ENCODE results near the gene IPO11. TPM values are rescaled to one million over a fixed set of nuclear protein-coding genes. Genes with fewer than 3 reads are reported as not detected.

IPO11 gene
- total RNA-seq, 1 donor from 2014 or later, result 49.9 TPM

DNA sequence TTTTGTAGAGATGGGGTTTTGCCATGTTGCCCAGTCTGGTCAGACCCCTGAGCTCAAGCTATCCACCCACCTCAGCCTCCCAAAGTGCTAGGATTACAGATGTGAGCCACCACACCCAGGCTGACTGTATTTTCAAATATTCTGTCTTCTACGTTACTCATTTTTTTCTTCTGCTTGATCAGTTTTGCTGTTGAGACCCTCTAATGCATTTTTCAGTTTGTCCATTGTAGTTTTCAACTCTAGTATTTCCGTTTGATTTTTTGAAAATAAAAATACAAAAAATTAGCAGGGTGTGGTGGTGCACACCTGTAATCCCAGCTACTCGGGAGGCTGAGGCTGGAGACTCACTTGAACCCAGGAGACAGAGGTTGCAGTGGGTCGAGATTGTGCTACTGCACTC lies 155.6 kb downstream of the IPO11 start:
- no peak for DNase-seq (ENCODE audit: low spot score)
- no peak overlapping the region for H3K4me3 Mint-ChIP-seq (ENCODE audit: low read depth)
- H3K36me3 Mint-ChIP-seq (ENCODE audit: low read depth), result peaks cover 58% of the 10 kb centered on the region
- H3K4me1 Mint-ChIP-seq (ENCODE audit: low read depth), result peaks cover 12% of the 10 kb centered on the region
- intact Hi-C loops (cut with micrococcal nuclease), result no loop called here
- no peak overlapping the region for H3K27ac Mint-ChIP-seq
- H3K27me3 Mint-ChIP-seq (ENCODE audit: low read depth), result no peaks in the 10 kb centered on the region
- H3K9me3 Mint-ChIP-seq, result peaks cover 35% of the 10 kb centered on the region

DNA sequence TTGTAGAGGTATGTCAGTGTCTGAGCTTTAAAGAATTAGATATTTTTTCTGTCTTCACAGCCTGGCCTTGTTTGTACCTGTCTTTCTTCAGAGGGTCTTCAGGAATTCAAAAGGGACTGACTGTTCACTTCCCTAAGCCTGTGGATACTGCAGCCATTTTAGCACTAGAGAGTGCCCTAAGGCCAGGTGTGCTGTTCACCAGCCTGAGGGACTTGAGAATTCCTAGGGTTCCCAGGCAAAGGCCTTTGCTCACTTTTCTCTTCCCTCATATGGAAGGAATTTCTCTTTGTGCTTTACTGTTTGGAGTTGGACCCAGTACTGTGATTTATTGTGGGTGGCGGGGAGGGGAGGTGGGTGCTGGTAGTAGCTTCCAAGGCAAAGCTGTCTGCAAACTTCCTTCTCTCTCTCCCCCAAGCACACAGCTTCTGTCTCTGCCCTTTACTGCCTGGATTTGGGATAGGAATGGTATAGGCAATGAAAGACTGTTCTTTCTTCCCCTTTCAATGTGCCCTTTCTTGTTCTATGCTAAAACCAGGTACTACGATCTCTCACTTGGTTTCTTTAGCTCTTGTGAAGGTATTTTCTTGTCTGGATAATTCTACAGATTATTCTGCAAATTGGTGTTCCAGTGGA lies 156.4 kb downstream of the IPO11 start:
- H3K4me3 Mint-ChIP-seq (ENCODE audit: low read depth), result no peak overlapping the region
- intact Hi-C loops (cut with micrococcal nuclease), result no loop called here
- H3K4me1 Mint-ChIP-seq (ENCODE audit: low read depth), result peaks cover 12% of the 10 kb centered on the region
- no peaks in the 10 kb centered on the region for H3K27me3 Mint-ChIP-seq (ENCODE audit: low read depth)
- peak overlapping the region; percentile 51 for H3K27ac Mint-ChIP-seq
- H3K9me3 Mint-ChIP-seq, result peaks cover 35% of the 10 kb centered on the region
- peaks cover 58% of the 10 kb centered on the region for H3K36me3 Mint-ChIP-seq (ENCODE audit: low read depth)
- DNase-seq (ENCODE audit: low spot score), result no peak

DNA sequence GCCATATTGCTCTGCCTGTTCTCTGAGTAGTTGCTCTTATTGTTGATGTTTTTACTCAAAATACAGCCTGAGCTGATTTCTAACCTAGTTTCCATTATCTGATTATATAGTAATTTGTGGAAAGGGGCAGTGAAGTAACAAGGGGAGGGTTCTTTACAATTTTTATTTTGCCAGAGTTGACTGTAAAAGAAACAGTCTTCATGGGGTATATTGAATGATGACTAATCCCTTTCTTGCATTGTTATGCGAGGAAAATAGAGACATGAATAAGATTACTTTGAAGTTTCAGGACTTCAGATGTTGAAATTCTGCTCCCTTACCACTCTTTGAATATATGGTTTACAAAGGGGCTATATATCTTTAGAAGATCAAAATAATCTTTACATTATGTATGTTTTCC lies 156.9 kb downstream of the IPO11 start:
- Mint-ChIP-seq H3K27ac (peak overlapping the region; percentile 51), H3K27me3 (ENCODE audit: low read depth) (no peaks in the 10 kb centered on the region), H3K4me1 (ENCODE audit: low read depth) (peaks cover 18% of the 10 kb centered on the region)

DNA sequence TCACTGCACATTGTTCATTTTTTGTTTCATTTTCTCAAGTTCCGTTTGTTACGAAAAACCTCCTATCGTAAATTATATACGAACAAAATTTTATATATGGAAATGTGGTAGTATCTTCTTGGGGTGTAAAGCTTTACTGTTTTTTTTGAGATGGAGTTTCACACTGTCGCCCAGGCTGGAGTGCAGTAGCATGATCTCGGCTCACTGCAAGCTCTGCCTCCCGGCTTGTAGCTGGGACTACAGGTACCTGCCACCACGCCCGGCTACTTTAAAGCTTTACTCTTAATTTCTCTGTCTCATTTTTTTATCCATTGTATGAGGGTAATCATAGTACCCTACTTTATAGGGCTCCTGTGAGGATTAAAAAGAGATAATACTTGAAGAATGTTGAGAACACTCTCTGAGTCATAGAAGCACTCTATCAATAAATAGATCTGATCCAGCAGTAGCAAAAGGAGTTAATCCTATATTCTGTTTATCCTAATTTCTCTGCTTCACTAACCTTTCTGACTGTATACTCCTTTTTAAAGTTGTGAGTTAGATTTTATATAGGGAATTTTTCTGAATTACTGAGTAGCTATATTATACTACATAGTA lies 160.5 kb downstream of the IPO11 start:
- Mint-ChIP-seq H3K4me3 (ENCODE audit: low read depth) (no peak overlapping the region), H3K27me3 (ENCODE audit: low read depth) (no peaks in the 10 kb centered on the region), H3K9me3 (peaks cover 12% of the 10 kb centered on the region), H3K27ac (no peak overlapping the region), H3K4me1 (ENCODE audit: low read depth) (peaks cover 39% of the 10 kb centered on the region), H3K36me3 (ENCODE audit: low read depth) (peaks cover 38% of the 10 kb centered on the region)
- intact Hi-C loops (cut with micrococcal nuclease), result loop anchor here (10.0 kb wide), 1 partner anchor 88 kb away; no protein-coding TSS in a partner anchor
- DNase-seq (ENCODE audit: low spot score), result no peak

More for the DNA sequence above, 156.9 kb downstream of the IPO11 start:
- no peak for DNase-seq (ENCODE audit: low spot score)
- no peak overlapping the region for H3K4me3 Mint-ChIP-seq (ENCODE audit: low read depth)
- peaks cover 55% of the 10 kb centered on the region for H3K36me3 Mint-ChIP-seq (ENCODE audit: low read depth)
- peaks cover 35% of the 10 kb centered on the region for H3K9me3 Mint-ChIP-seq
- intact Hi-C loops (cut with micrococcal nuclease), result no loop called here

DNA sequence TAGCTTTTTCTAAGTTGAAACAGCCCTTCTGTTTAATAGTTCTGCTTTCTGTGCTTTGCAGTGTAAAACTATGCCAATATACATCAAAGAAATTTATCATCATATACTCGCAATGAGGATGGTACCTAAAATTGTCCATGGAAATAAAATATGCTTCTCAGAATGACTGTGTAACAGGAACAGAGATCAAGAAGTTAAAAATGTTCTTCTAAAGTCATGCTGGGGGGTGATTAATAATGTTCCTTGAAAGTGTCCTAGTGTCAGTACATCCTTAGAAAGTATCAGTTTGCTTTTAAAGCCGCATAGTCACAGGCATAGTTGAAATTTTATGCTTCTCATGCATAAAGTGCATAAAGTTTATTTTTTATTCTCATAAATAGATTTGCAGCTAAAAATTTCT lies 162.0 kb downstream of the IPO11 start:
- Mint-ChIP-seq H3K36me3 (ENCODE audit: low read depth) (peaks cover 26% of the 10 kb centered on the region), H3K27me3 (ENCODE audit: low read depth) (no peaks in the 10 kb centered on the region), H3K4me3 (ENCODE audit: low read depth) (no peak overlapping the region), H3K27ac (no peak overlapping the region), H3K9me3 (no peaks in the 10 kb centered on the region), H3K4me1 (ENCODE audit: low read depth) (peaks cover 38% of the 10 kb centered on the region)
- intact Hi-C loops (cut with micrococcal nuclease), result loop anchor here (10.0 kb wide), 1 partner anchor 90 kb away; no protein-coding TSS in a partner anchor
- no peak for DNase-seq (ENCODE audit: low spot score)

DNA sequence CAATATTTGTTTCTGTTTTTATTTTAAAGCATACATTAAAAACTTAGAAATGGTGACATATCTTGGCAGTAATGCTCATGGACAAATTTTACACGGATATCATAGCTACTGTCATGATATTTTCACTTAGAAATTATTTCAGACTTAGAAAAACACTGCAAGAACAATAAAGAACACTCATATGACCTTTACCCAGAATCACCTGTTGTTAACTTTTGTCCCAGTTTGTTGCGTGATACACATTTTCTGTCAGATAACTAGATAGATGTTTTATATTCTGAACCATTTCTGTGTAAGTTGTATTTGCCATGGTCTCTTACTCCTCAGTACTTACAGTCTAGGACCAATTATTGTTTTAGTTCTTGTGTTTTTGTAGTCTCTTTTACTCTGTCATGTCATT lies 162.5 kb downstream of the IPO11 start:
- H3K27me3 Mint-ChIP-seq (ENCODE audit: low read depth), result no peaks in the 10 kb centered on the region
- H3K4me1 Mint-ChIP-seq (ENCODE audit: low read depth), result peaks cover 38% of the 10 kb centered on the region
- no peak overlapping the region for H3K4me3 Mint-ChIP-seq (ENCODE audit: low read depth)
- H3K9me3 Mint-ChIP-seq, result no peaks in the 10 kb centered on the region
- DNase-seq (ENCODE audit: low spot score), result no peak
- no peak overlapping the region for H3K27ac Mint-ChIP-seq
- H3K36me3 Mint-ChIP-seq (ENCODE audit: low read depth), result peaks cover 26% of the 10 kb centered on the region
- intact Hi-C loops (cut with micrococcal nuclease), result loop anchor here (5.0 to 10.0 kb wide), 2 partner anchors 38 to 90 kb away; no protein-coding TSS in a partner anchor

DNA sequence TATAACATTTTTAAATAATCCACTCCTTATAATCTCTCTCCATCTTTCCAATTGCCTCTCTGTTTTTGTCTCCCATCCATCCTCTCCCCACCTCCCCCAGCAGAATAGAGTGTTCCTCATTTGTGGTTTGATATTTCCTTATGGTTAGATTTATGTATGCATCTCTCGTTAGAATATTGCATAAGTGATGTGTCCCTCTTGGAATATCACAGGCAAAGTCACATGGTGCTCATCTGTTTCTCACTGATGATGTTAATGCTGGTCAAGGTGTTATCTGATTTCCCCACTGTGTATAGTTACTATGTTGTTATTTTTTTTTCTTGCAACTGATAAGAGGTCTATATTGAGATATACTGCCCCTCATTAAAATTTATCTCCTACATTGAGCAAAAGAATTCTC lies 162.9 kb downstream of the IPO11 start:
- H3K36me3 Mint-ChIP-seq (ENCODE audit: low read depth), result peaks cover 25% of the 10 kb centered on the region
- intact Hi-C loops (cut with micrococcal nuclease), result loop anchor here (5.0 to 10.0 kb wide), 2 partner anchors 38 to 91 kb away; no protein-coding TSS in a partner anchor
- H3K4me3 Mint-ChIP-seq (ENCODE audit: low read depth), result no peak overlapping the region
- H3K27me3 Mint-ChIP-seq (ENCODE audit: low read depth), result no peaks in the 10 kb centered on the region
- no peak for DNase-seq (ENCODE audit: low spot score)
- peaks cover 39% of the 10 kb centered on the region for H3K4me1 Mint-ChIP-seq (ENCODE audit: low read depth)
- H3K27ac Mint-ChIP-seq, result no peak overlapping the region
- H3K9me3 Mint-ChIP-seq, result no peaks in the 10 kb centered on the region

DNA sequence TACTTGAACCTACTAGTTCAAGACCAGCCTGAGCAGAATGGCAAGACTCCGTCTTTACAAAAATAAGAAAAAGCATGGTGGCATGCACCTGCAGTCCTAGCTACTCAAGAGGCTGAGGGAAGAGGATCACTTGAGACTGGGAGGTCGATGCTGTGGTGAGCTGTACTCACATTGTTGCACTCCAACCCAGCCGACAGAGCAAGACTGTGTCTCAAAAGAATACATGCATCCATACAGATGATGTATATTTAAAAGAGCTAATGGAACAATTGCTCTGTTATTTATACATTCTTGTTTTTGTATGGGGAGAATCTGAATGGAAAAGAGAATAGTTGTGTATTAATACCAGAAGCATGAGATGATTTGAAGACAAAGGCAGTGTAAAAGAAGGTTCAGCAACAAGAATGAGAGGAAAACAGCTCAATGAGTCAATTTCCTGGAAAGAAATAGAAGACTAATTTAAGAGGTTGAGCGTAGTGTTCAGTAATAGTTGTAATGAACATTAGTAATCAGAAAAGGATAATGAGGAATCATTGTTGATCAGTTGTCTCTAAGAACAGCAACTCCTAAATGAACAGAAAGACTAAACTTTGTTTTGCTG lies 164.1 kb downstream of the IPO11 start:
- Mint-ChIP-seq H3K27ac (peak overlapping the region; percentile 34), H3K4me3 (ENCODE audit: low read depth) (no peak overlapping the region), H3K36me3 (ENCODE audit: low read depth) (peaks cover 30% of the 10 kb centered on the region), H3K27me3 (ENCODE audit: low read depth) (no peaks in the 10 kb centered on the region), H3K9me3 (no peaks in the 10 kb centered on the region), H3K4me1 (ENCODE audit: low read depth) (peaks cover 46% of the 10 kb centered on the region)
- intact Hi-C loops (cut with micrococcal nuclease), result loop anchor here (5.0 to 10.0 kb wide), 2 partner anchors 39 to 92 kb away; no protein-coding TSS in a partner anchor
- no peak for DNase-seq (ENCODE audit: low spot score)

DNA sequence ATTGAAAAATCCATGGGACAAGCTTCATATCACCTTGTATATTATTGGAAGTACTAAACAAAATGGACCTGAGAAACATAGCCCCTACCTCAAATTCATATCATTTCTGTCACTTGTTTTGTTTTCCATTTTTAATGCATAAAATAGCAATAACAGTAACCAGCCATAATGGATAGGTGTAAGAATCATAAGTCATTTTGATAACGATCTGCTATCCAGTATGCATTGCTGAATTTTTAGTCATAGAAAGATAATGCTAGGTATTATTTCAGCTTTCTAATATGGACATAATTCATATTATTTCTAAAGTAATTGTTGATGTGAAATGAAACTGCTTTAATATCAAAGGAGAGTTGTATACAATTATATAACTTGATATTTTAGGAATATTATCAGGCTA lies 164.9 kb downstream of the IPO11 start:
- Mint-ChIP-seq H3K27me3 (ENCODE audit: low read depth) (no peaks in the 10 kb centered on the region), H3K4me1 (ENCODE audit: low read depth) (peaks cover 54% of the 10 kb centered on the region), H3K9me3 (no peaks in the 10 kb centered on the region), H3K36me3 (ENCODE audit: low read depth) (peaks cover 27% of the 10 kb centered on the region), H3K4me3 (ENCODE audit: low read depth) (no peak overlapping the region), H3K27ac (no peak overlapping the region)
- intact Hi-C loops (cut with micrococcal nuclease), result loop anchor here (5.0 to 10.0 kb wide), 2 partner anchors 40 to 93 kb away; no protein-coding TSS in a partner anchor
- no peak for DNase-seq (ENCODE audit: low spot score)

DNA sequence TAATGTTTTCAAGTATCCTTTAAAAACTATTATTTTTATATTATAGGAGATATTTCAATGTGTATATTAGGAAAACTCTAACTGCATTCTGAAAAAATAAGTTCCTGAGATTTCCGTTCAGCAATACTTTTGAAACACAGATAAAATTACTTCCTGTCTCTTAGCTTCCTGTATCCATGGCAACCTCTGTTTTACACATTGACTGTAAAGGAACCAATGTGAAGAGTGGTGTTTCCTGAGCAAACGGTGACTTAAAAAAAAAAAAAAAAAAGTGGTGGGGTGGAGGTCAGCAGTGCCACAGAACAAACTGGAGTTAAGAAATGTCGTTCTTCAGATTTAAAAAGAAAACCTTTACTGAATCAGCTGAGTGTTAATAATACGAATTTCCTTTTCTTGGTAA lies 166.0 kb downstream of the IPO11 start, which contains the start of gene LRRC70:
TSS of gene LRRC70 (plus strand) at position 280 of the 400 bp plus-strand sequence. CDS start 620 bp downstream, outside the sequence.
- no peaks in the 10 kb centered on the region for H3K27me3 Mint-ChIP-seq (ENCODE audit: low read depth)
- H3K9me3 Mint-ChIP-seq, result no peaks in the 10 kb centered on the region
- peak; percentile 24 for DNase-seq (ENCODE audit: low spot score)
- peaks cover 53% of the 10 kb centered on the region for H3K4me1 Mint-ChIP-seq (ENCODE audit: low read depth)
- intact Hi-C loops (cut with micrococcal nuclease), result loop anchor here (5.0 to 10.0 kb wide), 2 partner anchors 41 to 94 kb away; no protein-coding TSS in a partner anchor
- H3K36me3 Mint-ChIP-seq (ENCODE audit: low read depth), result peaks cover 27% of the 10 kb centered on the region
- H3K27ac Mint-ChIP-seq, result peak within 1 kb of the TSS; percentile 77
- peak within 1 kb of the TSS; percentile 19 for H3K4me3 Mint-ChIP-seq (ENCODE audit: low read depth)

DNA sequence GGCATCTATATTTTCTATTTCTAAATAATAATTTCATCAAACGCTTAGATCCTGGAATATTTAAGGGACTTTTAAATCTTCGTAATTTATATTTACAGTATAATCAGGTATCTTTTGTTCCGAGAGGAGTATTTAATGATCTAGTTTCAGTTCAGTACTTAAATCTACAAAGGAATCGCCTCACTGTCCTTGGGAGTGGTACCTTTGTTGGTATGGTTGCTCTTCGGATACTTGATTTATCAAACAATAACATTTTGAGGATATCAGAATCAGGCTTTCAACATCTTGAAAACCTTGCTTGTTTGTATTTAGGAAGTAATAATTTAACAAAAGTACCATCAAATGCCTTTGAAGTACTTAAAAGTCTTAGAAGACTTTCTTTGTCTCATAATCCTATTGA lies 167.2 kb downstream of the IPO11 start:
- H3K27me3 Mint-ChIP-seq (ENCODE audit: low read depth), result no peaks in the 10 kb centered on the region
- H3K9me3 Mint-ChIP-seq, result no peaks in the 10 kb centered on the region
- intact Hi-C loops (cut with micrococcal nuclease), result loop anchor here (5.0 to 10.0 kb wide), 2 partner anchors 42 to 95 kb away; no protein-coding TSS in a partner anchor

DNA sequence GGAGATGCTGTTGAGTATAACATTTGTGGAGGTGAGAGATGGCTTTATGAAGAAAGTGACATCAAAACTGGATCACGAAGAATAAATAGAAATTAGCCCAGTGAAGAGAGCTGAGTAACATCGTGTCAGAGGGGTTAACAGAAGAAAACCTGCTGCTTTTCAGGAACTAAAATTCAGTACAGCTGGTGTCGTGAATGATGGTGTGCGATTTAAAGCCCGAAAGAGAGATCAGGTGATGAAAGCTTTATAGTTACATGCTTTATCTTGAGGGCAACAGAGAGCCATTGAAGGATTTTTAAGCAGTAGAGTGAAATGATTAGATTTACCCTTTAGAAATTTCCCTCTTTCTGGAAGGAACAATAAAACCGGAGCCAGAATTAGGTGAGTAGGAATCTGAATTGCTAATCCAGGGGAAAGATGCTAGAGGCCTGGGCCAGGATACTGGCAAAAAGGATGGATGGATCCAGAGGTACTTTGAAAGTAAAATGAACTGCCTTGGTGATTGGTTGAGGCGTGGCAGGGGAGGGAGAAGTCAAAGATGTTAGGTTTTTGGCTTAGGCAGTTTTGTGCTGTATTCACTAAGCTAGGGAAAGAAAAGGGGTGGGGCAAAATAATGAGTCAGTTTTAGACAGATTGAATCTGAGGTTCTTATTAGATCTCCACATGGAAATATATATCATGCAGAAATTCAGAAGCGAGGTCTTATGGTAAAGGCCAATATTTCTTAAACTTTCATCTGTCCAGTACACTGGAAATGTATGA lies 169.5 kb downstream of the IPO11 start:
- Mint-ChIP-seq H3K4me1 (ENCODE audit: low read depth) (peaks cover 41% of the 10 kb centered on the region), H3K27ac (no peak overlapping the region), H3K4me3 (ENCODE audit: low read depth) (no peak overlapping the region), H3K27me3 (ENCODE audit: low read depth) (no peaks in the 10 kb centered on the region), H3K36me3 (ENCODE audit: low read depth) (peaks cover 19% of the 10 kb centered on the region), H3K9me3 (no peaks in the 10 kb centered on the region)
- DNase-seq (ENCODE audit: low spot score), result no peak
- intact Hi-C loops (cut with micrococcal nuclease), result no loop called here

More for the DNA sequence above, 167.2 kb downstream of the IPO11 start:
- DNase-seq (ENCODE audit: low spot score), result no peak
- peaks cover 27% of the 10 kb centered on the region for H3K36me3 Mint-ChIP-seq (ENCODE audit: low read depth)
- H3K4me1 Mint-ChIP-seq (ENCODE audit: low read depth), result peaks cover 45% of the 10 kb centered on the region
- no peak overlapping the region for H3K4me3 Mint-ChIP-seq (ENCODE audit: low read depth)
- H3K27ac Mint-ChIP-seq, result no peak overlapping the region

All from activated T-helper 2 cell treated with anti-CD3 and anti-CD28 coated beads, Interferon-gamma antibody, Interleukin-2, Interleukin-4, amounts not matched to agents 10 μg/mL and 5 μg/mL and 100 μg/mL, durations not matched to agents 14 hours and 24 hours and 36 hours (primary cell).